Trophoblast cell (in vitro differentiated cells and primary cell): Measurements from ENCODE around the gene HABP4.

Experiments used
- DNase-seq, 2 donors: peaks; one replicate each; pipeline ENCODE4 v3.0.0-alpha.2; 2016
- H2AFZ ChIP-seq: 2 replicates; pipeline ENCODE4 v1.6.1; 2013; ENCODE audit warnings: low read length, moderate library complexity, mild to moderate bottlenecking; ENCODE audit not compliant: insufficient read depth, poor library complexity
- H2AK5ac ChIP-seq: 2 replicates; pipeline ENCODE4 v1.6.1; 2013; ENCODE audit warnings: mild to moderate bottlenecking, low read length
- H2BK120ac ChIP-seq: 2 replicates; pipeline ENCODE4 v1.6.1; 2013; ENCODE audit warnings: low read length, mild to moderate bottlenecking, moderate library complexity; ENCODE audit not compliant: insufficient read depth, poor library complexity
- H2BK12ac ChIP-seq: 2 replicates; pipeline ENCODE4 v1.6.1; 2013; ENCODE audit warnings: mild to moderate bottlenecking, low read length, moderate library complexity
- H2BK5ac ChIP-seq: 2 replicates; pipeline ENCODE4 v1.6.1; 2013; ENCODE audit warnings: low read length, low read depth, moderate library complexity, mild to moderate bottlenecking; ENCODE audit not compliant: poor library complexity
- H3K14ac ChIP-seq: 2 replicates; pipeline ENCODE4 v1.6.1; 2013; ENCODE audit warnings: mild to moderate bottlenecking, low read length
- H3K18ac ChIP-seq: 2 replicates; pipeline ENCODE4 v1.6.1; 2013; ENCODE audit warnings: mild to moderate bottlenecking, low read length
- H3K23ac ChIP-seq: 2 replicates; pipeline ENCODE4 v1.6.1; 2013; ENCODE audit warnings: low read length
- H3K27ac ChIP-seq: 2 replicates; pipeline ENCODE4 v1.5.1; 2013; ENCODE audit warnings: low read depth, mild to moderate bottlenecking, inconsistent platforms, low read length, moderate library complexity
- H3K27me3 ChIP-seq: 2 replicates; pipeline ENCODE4 v1.6.1; 2013; ENCODE audit warnings: inconsistent platforms, mild to moderate bottlenecking, low read length, moderate library complexity; ENCODE audit not compliant: insufficient read depth
- H3K36me3 ChIP-seq, 2 experiments: 1 replicate in 1 of 2; 2 replicates in 1 of 2; pipeline ENCODE4 v1.6.1; 2013; ENCODE audit warnings: low read length in 2 of 2, mild to moderate bottlenecking in 2 of 2, moderate library complexity in 1 of 2; ENCODE audit not compliant: insufficient read depth in 2 of 2, control insufficient read depth in 1 of 2
- H3K4ac ChIP-seq: 2 replicates; pipeline ENCODE4 v1.6.1; 2013; ENCODE audit warnings: low read depth, mild to moderate bottlenecking, low read length, moderate library complexity
- H3K4me1 ChIP-seq, 2 experiments: 1 replicate in 1 of 2; 2 replicates in 1 of 2; pipeline ENCODE4 v1.6.1; 2013; ENCODE audit warnings: low read length in 2 of 2, mild to moderate bottlenecking in 2 of 2, moderate library complexity in 1 of 2; ENCODE audit not compliant: insufficient read depth in 2 of 2, control insufficient read depth in 1 of 2
- H3K4me2 ChIP-seq: 2 replicates; pipeline ENCODE4 v1.6.1; 2013; ENCODE audit warnings: inconsistent platforms, mild to moderate bottlenecking, low read length, moderate library complexity
- H3K4me3 ChIP-seq: 2 replicates; pipeline ENCODE4 v1.5.1; 2013; ENCODE audit warnings: mild to moderate bottlenecking, low read depth, low read length, inconsistent platforms
- H3K79me1 ChIP-seq: one replicate; pipeline ENCODE4 v1.6.1; 2013; ENCODE audit warnings: low read length
- H3K79me2 ChIP-seq: 2 replicates; pipeline ENCODE4 v1.6.1; 2013; ENCODE audit warnings: low read length, mild to moderate bottlenecking; ENCODE audit not compliant: control insufficient read depth, insufficient read depth, poor library complexity
- H3K9ac ChIP-seq: 2 replicates; pipeline ENCODE4 v1.6.1; 2013; ENCODE audit warnings: mild to moderate bottlenecking, low read length
- H3K9me3 ChIP-seq: 2 replicates; pipeline ENCODE4 v1.6.1; 2013; ENCODE audit warnings: low read depth, mild to moderate bottlenecking, control low read depth, inconsistent platforms, low read length; ENCODE audit not compliant: insufficient read depth
- H4K12ac ChIP-seq: 2 replicates; pipeline ENCODE4 v1.6.1; 2013; ENCODE audit warnings: low read depth, mild to moderate bottlenecking, low read length, moderate library complexity
- H4K8ac ChIP-seq: 2 replicates; pipeline ENCODE4 v1.6.1; 2013; ENCODE audit warnings: low read depth, mild to moderate bottlenecking, low read length, moderate library complexity
- H4K91ac ChIP-seq: one replicate; pipeline ENCODE4 v1.6.1; 2013; ENCODE audit warnings: low read depth, mild to moderate bottlenecking, low read length, moderate library complexity
- WGBS: extraction: QIAGEN DNeasy Blood & Tissue Kit; methylation state at CpG from one replicate; pipeline ENCODE4 v1.1.7; 2013; ENCODE audit warnings: missing lambda C conversion rate; ENCODE audit not compliant: insufficient read length, insufficient coverage; ENCODE audit errors: extremely low coverage; 5-methylcytosine and 5-hydroxymethylcytosine counted together

Gene HABP4

DNA sequence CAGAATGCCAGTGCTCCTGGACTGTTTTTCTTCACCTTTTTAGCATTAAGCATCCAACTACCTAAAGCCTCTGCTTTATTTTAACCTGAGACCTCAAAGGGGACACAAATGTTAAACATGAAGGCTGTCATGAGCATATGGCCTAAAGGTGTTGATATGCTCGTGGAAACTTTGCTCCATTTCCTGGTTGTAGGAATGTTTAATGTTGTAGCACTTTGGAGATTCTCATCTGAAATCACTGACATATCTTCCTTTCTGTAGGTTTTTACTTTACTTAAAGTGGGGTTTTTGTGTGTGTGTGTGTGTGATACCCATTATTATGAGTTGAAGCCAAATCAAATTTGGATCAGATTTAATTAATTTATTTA lies 37.0 kb downstream of the HABP4 start:
- no peaks in the 10 kb centered on the region for H3K79me2 ChIP-seq
- no peak overlapping the region for H4K91ac ChIP-seq
- peaks cover 37 to 45% of the 10 kb centered on the region in 2 experiments for H3K36me3 ChIP-seq
- DNase-seq, result no peak
- WGBS, result no CpG with 5 or more reads among the region's 1 CpG
- H3K4ac ChIP-seq, result no peak overlapping the region
- no peak overlapping the region for H3K14ac ChIP-seq
- H3K9ac ChIP-seq, result no peak overlapping the region
- no peak overlapping the region for H2BK5ac ChIP-seq
- H3K9me3 ChIP-seq, result no peaks in the 10 kb centered on the region
- H4K8ac ChIP-seq, result no peak overlapping the region
- H3K27ac ChIP-seq, result no peak overlapping the region
- H3K4me1 ChIP-seq, result peaks cover 0 to 2% of the 10 kb centered on the region in 2 experiments
- H4K12ac ChIP-seq, result no peak overlapping the region
- no peaks in the 10 kb centered on the region for H3K79me1 ChIP-seq
- no peak overlapping the region for H3K23ac ChIP-seq
- H2AFZ ChIP-seq, result no peak overlapping the region
- no peak overlapping the region for H3K4me3 ChIP-seq
- H3K4me2 ChIP-seq, result no peak overlapping the region
- no peaks in the 10 kb centered on the region for H3K27me3 ChIP-seq
- no peak overlapping the region for H2AK5ac ChIP-seq
- H2BK120ac ChIP-seq, result no peak overlapping the region
- H3K18ac ChIP-seq, result no peak overlapping the region
- H2BK12ac ChIP-seq, result no peak overlapping the region

DNA sequence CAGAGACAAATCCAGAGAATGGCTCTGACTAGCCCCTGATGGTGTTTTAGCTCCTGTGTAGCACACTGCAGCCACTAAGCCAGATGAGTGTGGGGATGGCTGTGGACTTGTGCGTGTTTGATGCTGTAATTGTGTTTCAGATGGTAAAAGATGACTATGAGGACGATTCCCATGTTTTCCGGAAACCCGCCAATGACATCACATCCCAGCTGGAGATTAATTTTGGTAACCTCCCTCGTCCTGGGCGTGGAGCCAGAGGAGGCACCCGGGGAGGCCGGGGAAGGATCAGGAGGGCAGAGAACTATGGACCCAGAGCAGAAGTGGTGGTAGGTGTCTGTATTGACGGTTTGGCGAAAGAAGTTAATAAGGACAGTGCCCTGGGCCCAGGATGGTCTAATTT lies 38.0 kb downstream of the HABP4 start:
- H3K27ac ChIP-seq, result no peak overlapping the region

DNA sequence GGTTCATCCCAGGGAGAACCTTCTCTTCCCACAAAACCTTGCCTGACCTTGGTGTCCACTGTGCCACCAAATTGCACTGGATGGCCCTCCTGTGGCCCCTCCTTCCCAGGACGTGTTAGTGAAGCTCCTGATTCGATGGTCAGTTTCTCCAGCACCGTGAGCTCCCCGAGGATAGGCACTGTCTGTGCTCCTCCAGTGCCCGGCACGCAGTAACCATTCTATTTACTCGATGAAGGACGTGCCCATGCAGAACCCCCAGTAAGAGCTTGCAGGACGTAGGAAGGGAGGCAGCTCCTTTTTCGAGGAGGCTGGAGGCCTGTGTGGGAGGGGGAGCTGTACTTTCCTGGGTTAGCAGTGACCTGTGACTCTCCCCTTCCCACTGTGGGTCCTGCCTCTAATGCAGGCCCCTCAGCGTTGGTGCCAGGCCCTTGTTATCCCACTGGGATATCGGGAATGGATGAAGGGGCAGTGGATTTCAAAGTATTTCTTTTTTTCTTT lies 39.6 kb downstream of the HABP4 start:
- no peak overlapping the region for H2BK120ac ChIP-seq
- H3K4me3 ChIP-seq, result no peak overlapping the region
- H2BK5ac ChIP-seq, result no peak overlapping the region
- H3K79me2 ChIP-seq, result no peaks in the 10 kb centered on the region
- no peak overlapping the region for H3K4ac ChIP-seq
- H3K27me3 ChIP-seq, result no peaks in the 10 kb centered on the region
- H2AFZ ChIP-seq, result no peak overlapping the region
- H3K79me1 ChIP-seq, result no peaks in the 10 kb centered on the region
- no peak overlapping the region for H3K18ac ChIP-seq
- peaks cover 46 to 54% of the 10 kb centered on the region in 2 experiments for H3K36me3 ChIP-seq
- no peak for DNase-seq
- no peak overlapping the region for H3K27ac ChIP-seq
- H4K8ac ChIP-seq, result no peak overlapping the region
- H3K23ac ChIP-seq, result no peak overlapping the region
- peaks cover 0 to 2% of the 10 kb centered on the region in 2 experiments for H3K4me1 ChIP-seq
- no peak overlapping the region for H3K4me2 ChIP-seq
- no peak overlapping the region for H2BK12ac ChIP-seq
- H4K12ac ChIP-seq, result no peak overlapping the region
- H3K9me3 ChIP-seq, result no peaks in the 10 kb centered on the region
- no peak overlapping the region for H3K14ac ChIP-seq
- no CpG with 5 or more reads among the region's 12 CpGs for WGBS
- no peak overlapping the region for H4K91ac ChIP-seq
- H2AK5ac ChIP-seq, result no peak overlapping the region
- no peak overlapping the region for H3K9ac ChIP-seq

More for the DNA sequence above, 38.0 kb downstream of the HABP4 start:
- no peaks in the 10 kb centered on the region for H3K9me3 ChIP-seq
- no peak overlapping the region for H3K23ac ChIP-seq
- no CpG with 5 or more reads among the region's 10 CpGs for WGBS
- H2BK5ac ChIP-seq, result no peak overlapping the region
- H3K27me3 ChIP-seq, result no peaks in the 10 kb centered on the region
- H3K4me1 ChIP-seq, result peaks cover 0 to 2% of the 10 kb centered on the region in 2 experiments
- no peak overlapping the region for H3K14ac ChIP-seq
- DNase-seq, result no peak
- H2AFZ ChIP-seq, result no peak overlapping the region
- no peak overlapping the region for H4K12ac ChIP-seq
- H3K36me3 ChIP-seq, result peaks cover 43 to 51% of the 10 kb centered on the region in 2 experiments
- no peak overlapping the region for H3K9ac ChIP-seq
- no peak overlapping the region for H4K8ac ChIP-seq
- no peak overlapping the region for H4K91ac ChIP-seq
- no peak overlapping the region for H2AK5ac ChIP-seq
- no peak overlapping the region for H3K4me3 ChIP-seq
- no peaks in the 10 kb centered on the region for H3K79me1 ChIP-seq
- no peak overlapping the region for H2BK12ac ChIP-seq
- no peak overlapping the region for H3K18ac ChIP-seq
- H3K79me2 ChIP-seq, result no peaks in the 10 kb centered on the region
- H3K4me2 ChIP-seq, result no peak overlapping the region
- no peak overlapping the region for H2BK120ac ChIP-seq
- no peak overlapping the region for H3K4ac ChIP-seq

DNA sequence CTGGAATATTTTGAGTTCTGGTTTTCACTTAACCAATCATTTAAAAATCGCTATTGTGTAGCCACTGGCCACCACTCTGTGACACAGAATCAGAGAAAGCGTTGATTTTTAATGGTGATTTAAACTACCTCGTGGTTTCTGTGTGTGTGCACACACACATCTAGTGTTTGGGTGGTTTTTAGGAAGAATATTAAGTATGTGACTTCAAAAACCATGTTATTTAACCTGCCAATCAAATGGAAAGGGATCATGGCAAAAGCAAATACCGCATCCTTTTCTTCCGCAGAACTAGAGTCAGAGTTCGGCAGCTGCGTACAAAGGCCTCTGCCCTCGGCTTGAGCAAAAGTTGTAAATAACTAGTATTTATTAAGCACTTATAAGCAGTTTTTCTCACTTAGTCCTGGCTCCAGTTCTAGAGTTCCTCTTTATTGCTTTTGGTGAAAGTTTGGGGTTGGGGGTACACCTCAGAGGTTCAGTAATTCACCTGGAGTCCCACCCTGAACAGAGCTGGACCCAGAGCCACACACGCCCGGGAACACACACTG lies 40.6 kb downstream of the HABP4 start:
- Histone ChIP-seq H4K91ac (no peak overlapping the region), H3K79me1 (no peaks in the 10 kb centered on the region), H2AFZ (no peak overlapping the region), H3K27me3 (no peaks in the 10 kb centered on the region), H3K18ac (no peak overlapping the region), H3K23ac (no peak overlapping the region), H2AK5ac (no peak overlapping the region), H2BK5ac (no peak overlapping the region), H3K4me1 (peaks cover 0 to 2% of the 10 kb centered on the region in 2 experiments), H3K14ac (no peak overlapping the region), H4K8ac (no peak overlapping the region), H3K36me3 (peaks cover 42 to 48% of the 10 kb centered on the region in 2 experiments), H3K4ac (no peak overlapping the region), H4K12ac (no peak overlapping the region), H3K27ac (no peak overlapping the region), H3K4me3 (no peak overlapping the region), H3K9ac (no peak overlapping the region), H3K4me2 (no peak overlapping the region), H3K79me2 (no peaks in the 10 kb centered on the region), H2BK120ac (no peak overlapping the region), H2BK12ac (no peak overlapping the region), H3K9me3 (no peaks in the 10 kb centered on the region)
- WGBS, result no CpG with 5 or more reads among the region's 10 CpGs
- no peak for DNase-seq
